ENCODE data around the gene SLC24A3.

DNA sequence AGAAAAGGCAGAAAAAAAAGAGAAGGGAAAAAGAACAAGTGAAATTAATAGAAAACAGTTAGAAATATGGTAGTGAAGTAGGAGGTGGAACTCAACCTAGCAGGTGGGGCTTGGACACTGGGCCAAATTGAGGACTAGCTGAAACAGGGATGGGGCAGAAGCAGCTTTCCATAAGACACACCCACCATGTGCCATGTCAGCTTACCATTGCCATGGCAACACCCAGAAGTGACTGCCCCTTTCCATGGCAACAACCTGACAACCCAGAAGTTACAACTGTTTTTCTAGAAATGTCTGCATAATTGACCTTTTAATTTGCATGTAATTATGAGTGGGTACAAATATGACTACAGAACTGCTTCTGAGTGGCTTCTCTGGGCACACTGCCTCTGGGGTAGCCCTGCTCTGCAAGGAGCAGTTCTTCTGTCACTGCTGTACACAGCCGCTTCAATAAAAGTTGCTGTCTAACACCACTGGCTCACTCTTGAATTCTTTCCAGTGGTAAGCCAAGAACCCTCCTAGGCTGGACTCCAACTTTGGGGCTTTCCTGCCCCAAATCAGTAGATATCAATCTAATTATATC is 35.9 kb upstream of the SLC24A3 start:
- no peak for TF ChIP-seq KLF10 (tag by site-specific recombination; IDR thresholded peaks at IDR 0.05)
- TF ChIP-seq KLF1 (tag by site-specific recombination; IDR thresholded peaks at IDR 0.05), result no peak
- no peak for TF ChIP-seq YY1 (tag by site-specific recombination; IDR thresholded peaks at IDR 0.05)
- TF ChIP-seq, protein P1, sequence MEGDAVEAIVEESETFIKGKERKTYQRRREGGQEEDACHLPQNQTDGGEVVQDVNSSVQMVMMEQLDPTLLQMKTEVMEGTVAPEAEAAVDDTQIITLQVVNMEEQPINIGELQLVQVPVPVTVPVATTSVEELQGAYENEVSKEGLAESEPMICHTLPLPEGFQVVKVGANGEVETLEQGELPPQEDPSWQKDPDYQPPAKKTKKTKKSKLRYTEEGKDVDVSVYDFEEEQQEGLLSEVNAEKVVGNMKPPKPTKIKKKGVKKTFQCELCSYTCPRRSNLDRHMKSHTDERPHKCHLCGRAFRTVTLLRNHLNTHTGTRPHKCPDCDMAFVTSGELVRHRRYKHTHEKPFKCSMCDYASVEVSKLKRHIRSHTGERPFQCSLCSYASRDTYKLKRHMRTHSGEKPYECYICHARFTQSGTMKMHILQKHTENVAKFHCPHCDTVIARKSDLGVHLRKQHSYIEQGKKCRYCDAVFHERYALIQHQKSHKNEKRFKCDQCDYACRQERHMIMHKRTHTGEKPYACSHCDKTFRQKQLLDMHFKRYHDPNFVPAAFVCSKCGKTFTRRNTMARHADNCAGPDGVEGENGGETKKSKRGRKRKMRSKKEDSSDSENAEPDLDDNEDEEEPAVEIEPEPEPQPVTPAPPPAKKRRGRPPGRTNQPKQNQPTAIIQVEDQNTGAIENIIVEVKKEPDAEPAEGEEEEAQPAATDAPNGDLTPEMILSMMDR (tag by site-specific recombination; IDR thresholded peaks at IDR 0.05), result no peak
- TF ChIP-seq ZBTB20 (tag by site-specific recombination; IDR thresholded peaks at IDR 0.05), result no peak
- no peak for TF ChIP-seq HOXA7 (CRISPR knock-in tag; IDR thresholded peaks at IDR 0.05; ENCODE audit: borderline replicate concordance)
- no peak for TF ChIP-seq ZNF549 (tag by site-specific recombination; IDR thresholded peaks at IDR 0.05)
- no peak for TF ChIP-seq ZNF175 (tag by site-specific recombination; IDR thresholded peaks at IDR 0.05)
- TF ChIP-seq BCL11A (tag by site-specific recombination; IDR thresholded peaks at IDR 0.05; ENCODE audit: low read depth), result no peak
- no peak for TF ChIP-seq ZNF571 (tag by site-specific recombination; IDR thresholded peaks at IDR 0.05)
